ENCODE results near the gene ADAMTS9. TPM values are rescaled to one million over a fixed set of nuclear protein-coding genes. Genes with fewer than 3 reads are reported as not detected.

Gene ADAMTS9
- total RNA-seq, 1 experiment from 2014 or later: 1.8 TPM

DNA sequence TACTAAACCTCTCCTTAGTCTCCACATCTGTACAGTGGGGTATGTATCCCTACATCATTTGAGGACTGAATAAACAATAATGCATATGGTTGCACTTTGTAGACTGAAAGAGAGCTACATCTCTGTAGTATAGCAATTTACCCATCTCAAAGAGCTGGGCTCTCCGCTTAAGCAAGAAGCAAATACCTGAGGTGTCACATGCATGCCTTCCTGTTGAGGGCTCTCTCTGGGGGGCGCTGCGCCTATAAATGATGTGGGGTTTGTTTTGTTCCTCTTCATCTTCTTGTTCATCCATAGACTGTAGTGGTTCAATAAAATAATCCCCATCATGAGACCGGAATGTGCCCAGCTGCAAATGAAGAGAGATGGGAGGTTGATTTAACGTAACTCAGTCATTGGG is 6.8 kb downstream of the ADAMTS9 start:
- intact Hi-C loops (cut with micrococcal nuclease): no loop called here
- DNase-seq (ENCODE audit: unreplicated experiment): no peak
- no TSS peak for BruUV-seq (replicated peaks)
- ChIA-PET CTCF (interaction anchor here (0.6 to 1.3 kb wide), 3 partner anchors 11 to 661 kb away, joined by 3 to 4 read pairs (median 3); no protein-coding TSS in a partner anchor), POLR2A (interaction anchor here (0.6 kb wide), 1 partner anchor 101 kb away, joined by 3 read pairs; no protein-coding TSS in a partner anchor)
- TF ChIP-seq, protein P1, sequence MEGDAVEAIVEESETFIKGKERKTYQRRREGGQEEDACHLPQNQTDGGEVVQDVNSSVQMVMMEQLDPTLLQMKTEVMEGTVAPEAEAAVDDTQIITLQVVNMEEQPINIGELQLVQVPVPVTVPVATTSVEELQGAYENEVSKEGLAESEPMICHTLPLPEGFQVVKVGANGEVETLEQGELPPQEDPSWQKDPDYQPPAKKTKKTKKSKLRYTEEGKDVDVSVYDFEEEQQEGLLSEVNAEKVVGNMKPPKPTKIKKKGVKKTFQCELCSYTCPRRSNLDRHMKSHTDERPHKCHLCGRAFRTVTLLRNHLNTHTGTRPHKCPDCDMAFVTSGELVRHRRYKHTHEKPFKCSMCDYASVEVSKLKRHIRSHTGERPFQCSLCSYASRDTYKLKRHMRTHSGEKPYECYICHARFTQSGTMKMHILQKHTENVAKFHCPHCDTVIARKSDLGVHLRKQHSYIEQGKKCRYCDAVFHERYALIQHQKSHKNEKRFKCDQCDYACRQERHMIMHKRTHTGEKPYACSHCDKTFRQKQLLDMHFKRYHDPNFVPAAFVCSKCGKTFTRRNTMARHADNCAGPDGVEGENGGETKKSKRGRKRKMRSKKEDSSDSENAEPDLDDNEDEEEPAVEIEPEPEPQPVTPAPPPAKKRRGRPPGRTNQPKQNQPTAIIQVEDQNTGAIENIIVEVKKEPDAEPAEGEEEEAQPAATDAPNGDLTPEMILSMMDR (IDR thresholded peaks at IDR 0.05; ENCODE audit: unreplicated experiment): no peak
- no peak overlapping the region for H3K4me3 Mint-ChIP-seq (ENCODE audit: unreplicated experiment)
- H3K27me3 Mint-ChIP-seq (ENCODE audit: insufficient read depth, unreplicated experiment): no peaks in the 10 kb centered on the region
- no peak overlapping the region for H3K27ac Mint-ChIP-seq (ENCODE audit: low read depth, unreplicated experiment)
- no peaks in the 10 kb centered on the region for H3K9me3 Mint-ChIP-seq (ENCODE audit: unreplicated experiment)
- no peaks in the 10 kb centered on the region for H3K36me3 Mint-ChIP-seq (ENCODE audit: insufficient read depth, unreplicated experiment)
- no peaks in the 10 kb centered on the region for H3K4me1 Mint-ChIP-seq (ENCODE audit: insufficient read depth, unreplicated experiment)

DNA sequence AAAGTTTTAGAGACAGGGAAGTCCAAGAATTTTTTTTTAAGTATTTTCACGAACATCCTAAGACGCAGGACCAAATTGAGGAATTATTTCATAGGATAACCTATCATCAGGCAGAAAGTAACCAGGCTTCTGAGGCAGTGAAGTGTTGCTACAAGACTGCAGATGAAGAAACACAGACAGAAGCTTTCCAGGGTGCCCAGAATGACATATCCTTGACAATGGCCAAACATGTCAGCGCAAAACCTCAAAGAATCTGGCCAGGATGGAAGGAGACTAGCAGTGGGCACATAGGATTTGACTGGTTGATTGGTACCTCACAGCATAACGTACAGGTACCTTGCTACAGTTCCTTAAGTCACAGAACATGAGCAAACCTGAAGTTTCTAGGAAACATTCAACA is 7.5 kb downstream of the ADAMTS9 start:
- ChIA-PET POLR2A (no interaction called here), CTCF (interaction anchor here (1.3 kb wide), 1 partner anchor 19 kb away, joined by 4 read pairs; no protein-coding TSS in a partner anchor)
- intact Hi-C loops (cut with micrococcal nuclease): no loop called here
- DNase-seq (ENCODE audit: unreplicated experiment): no peak
- Mint-ChIP-seq H3K4me3 (ENCODE audit: unreplicated experiment) (no peak overlapping the region), H3K36me3 (ENCODE audit: insufficient read depth, unreplicated experiment) (no peaks in the 10 kb centered on the region), H3K9me3 (ENCODE audit: unreplicated experiment) (no peaks in the 10 kb centered on the region), H3K27me3 (ENCODE audit: insufficient read depth, unreplicated experiment) (no peaks in the 10 kb centered on the region), H3K4me1 (ENCODE audit: insufficient read depth, unreplicated experiment) (no peaks in the 10 kb centered on the region), H3K27ac (ENCODE audit: low read depth, unreplicated experiment) (no peak overlapping the region)
- BruUV-seq (replicated peaks): no TSS peak
- TF ChIP-seq, protein P1 (IDR thresholded peaks at IDR 0.05; ENCODE audit: unreplicated experiment): no peak

DNA sequence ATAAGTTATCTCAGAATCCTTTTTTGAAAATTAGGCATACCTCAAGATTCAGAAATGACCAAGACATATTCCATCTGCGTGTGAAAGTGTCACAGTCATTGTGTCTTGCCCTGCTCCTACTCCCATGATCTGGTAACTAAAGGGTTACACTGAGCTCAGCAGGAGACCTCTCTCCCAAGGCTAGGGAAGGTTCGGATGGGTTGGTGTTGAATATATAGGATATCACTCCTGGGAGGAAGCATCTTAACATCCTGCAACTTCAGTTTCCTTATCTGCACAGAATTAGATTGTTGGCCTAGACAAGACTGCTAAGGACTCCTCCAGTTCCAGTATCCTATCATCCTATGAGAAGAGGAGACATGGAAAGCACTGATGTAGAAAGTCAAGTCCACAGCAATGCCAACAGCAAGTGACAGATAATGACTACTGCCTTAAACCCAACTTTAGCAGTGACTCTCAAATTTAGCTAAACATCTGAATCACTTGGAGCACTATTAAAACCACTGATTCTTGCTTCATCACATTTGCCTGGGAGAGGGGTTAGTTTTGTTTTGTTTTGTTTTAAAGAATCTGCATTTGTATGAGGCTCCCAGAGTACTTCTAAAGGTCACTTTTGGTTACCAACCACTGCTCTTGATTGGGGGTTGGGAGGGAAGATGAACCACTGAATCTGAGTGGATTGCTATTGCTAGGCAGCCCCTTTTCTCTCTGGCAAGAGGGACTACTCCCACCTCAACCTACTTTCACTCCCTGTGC is 9.7 kb downstream of the ADAMTS9 start:
- ChIA-PET CTCF (no interaction called here), POLR2A (no interaction called here)
- BruUV-seq (replicated peaks): no TSS peak
- Mint-ChIP-seq H3K4me1 (ENCODE audit: insufficient read depth, unreplicated experiment) (no peaks in the 10 kb centered on the region), H3K27ac (ENCODE audit: low read depth, unreplicated experiment) (no peak overlapping the region), H3K4me3 (ENCODE audit: unreplicated experiment) (no peak overlapping the region), H3K9me3 (ENCODE audit: unreplicated experiment) (no peaks in the 10 kb centered on the region), H3K27me3 (ENCODE audit: insufficient read depth, unreplicated experiment) (no peaks in the 10 kb centered on the region), H3K36me3 (ENCODE audit: insufficient read depth, unreplicated experiment) (no peaks in the 10 kb centered on the region)
- DNase-seq (ENCODE audit: unreplicated experiment): no peak
- TF ChIP-seq, protein P1 (IDR thresholded peaks at IDR 0.05; ENCODE audit: unreplicated experiment): no peak
- intact Hi-C loops (cut with micrococcal nuclease): no loop called here

DNA sequence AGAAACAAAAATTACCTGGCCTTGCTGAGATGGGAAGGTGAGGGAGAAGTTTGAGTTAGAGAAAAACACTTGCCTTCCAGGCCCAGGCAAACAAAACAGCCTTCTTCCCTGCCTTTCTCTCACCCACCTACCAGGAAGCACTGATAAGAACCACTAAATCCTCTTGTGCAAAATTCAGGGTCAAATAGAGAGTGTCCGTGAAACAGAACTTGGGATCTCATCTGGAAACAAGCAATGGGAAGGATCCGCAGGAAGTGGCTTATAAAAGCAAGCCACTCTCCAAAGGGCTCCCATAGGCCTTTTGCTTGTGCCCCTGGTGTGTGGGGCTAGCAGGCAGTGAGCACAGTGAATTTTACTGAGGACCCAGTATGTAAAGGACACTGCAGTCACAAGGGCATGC is 11.0 kb downstream of the ADAMTS9 start:
- POLR2A ChIA-PET: no interaction called here
- Mint-ChIP-seq H3K36me3 (ENCODE audit: insufficient read depth, unreplicated experiment) (no peaks in the 10 kb centered on the region), H3K4me1 (ENCODE audit: insufficient read depth, unreplicated experiment) (no peaks in the 10 kb centered on the region), H3K27ac (ENCODE audit: low read depth, unreplicated experiment) (no peak overlapping the region), H3K9me3 (ENCODE audit: unreplicated experiment) (no peaks in the 10 kb centered on the region), H3K27me3 (ENCODE audit: insufficient read depth, unreplicated experiment) (no peaks in the 10 kb centered on the region), H3K4me3 (ENCODE audit: unreplicated experiment) (no peak overlapping the region)
- CTCF ChIA-PET: interaction anchor here (0.7 kb wide), 1 partner anchor 938 kb away, joined by 3 read pairs; no protein-coding TSS in a partner anchor
- TF ChIP-seq, protein P1 (IDR thresholded peaks at IDR 0.05; ENCODE audit: unreplicated experiment): no peak
- DNase-seq (ENCODE audit: unreplicated experiment): no peak
- no TSS peak for BruUV-seq (replicated peaks)
- intact Hi-C loops (cut with micrococcal nuclease): no loop called here

Measured in MCF 10A (cell line).